H7 (cell line): ENCODE data around the gene ANAPC4. TPM values are rescaled to one million over a fixed set of nuclear protein-coding genes. Genes with fewer than 3 reads are reported as not detected.
A peak's percentile ranks its signal among the peaks of the same experiment; 100 is the strongest.

Source experiments
- DNase-seq: peaks from one replicate; pipeline ENCODE4 v3.0.0; 2012
- H3K27me3 ChIP-seq: 2 replicates; pipeline ENCODE4 v1.6.0; 2011; ENCODE audit warnings: mild to moderate bottlenecking, low read length; ENCODE audit not compliant: control insufficient read depth, insufficient read depth
- H3K36me3 ChIP-seq: replicated peaks from 2 replicates; pipeline ENCODE4 v1.5.1; 2011; ENCODE audit warnings: low read length; ENCODE audit not compliant: control insufficient read depth, insufficient read depth
- H3K4me3 ChIP-seq: 2 replicates; pipeline ENCODE4 v1.5.1; 2011; ENCODE audit warnings: low read depth, mild to moderate bottlenecking, control low read depth, low read length, moderate library complexity; ENCODE audit not compliant: insufficient read depth
- total RNA-seq: library from RNA; depleted of rRNA; stranded (reverse); fragments of >200 nt; shearing (Covaris generic); gene quantifications from 2 replicates; pipeline ENCODE4 v1.2.3, GENCODE V29; 2014

The ANAPC4 gene
- total RNA-seq, 1 experiment from 2014 or later, result 20.6 TPM

GRCh38 chr4:25439918-25440477, 62.9 kb downstream of the ANAPC4 start:
- Histone ChIP-seq H3K36me3 (no peaks in the 10 kb centered on the region), H3K27me3 (no peaks in the 10 kb centered on the region), H3K4me3 (no peak overlapping the region)
- DNase-seq, result peak; percentile 82

- H3K4me3 ChIP-seq, result no peak overlapping the region
- no peaks in the 10 kb centered on the region for H3K27me3 ChIP-seq
- no peak for DNase-seq
Measured at GRCh38 chr4:25440478-25441030, 63.5 kb downstream of the ANAPC4 start.

GRCh38 chr4:25441519-25442117, 64.6 kb downstream of the ANAPC4 start:
- H3K4me3 ChIP-seq, result no peak overlapping the region
- no peaks in the 10 kb centered on the region for H3K27me3 ChIP-seq
- peak; percentile 66 for DNase-seq
- no peaks in the 10 kb centered on the region for H3K36me3 ChIP-seq

More at GRCh38 chr4:25440478-25441030, 63.5 kb downstream of the ANAPC4 start:
- no peaks in the 10 kb centered on the region for H3K36me3 ChIP-seq

GRCh38 chr4:25442863-25443307, 65.8 kb downstream of the ANAPC4 start:
- Histone ChIP-seq H3K36me3 (no peaks in the 10 kb centered on the region), H3K4me3 (no peak overlapping the region), H3K27me3 (no peaks in the 10 kb centered on the region)
- DNase-seq, result no peak

GRCh38 chr4:25443851-25444250, 66.8 kb downstream of the ANAPC4 start:
- H3K4me3 ChIP-seq, result no peak overlapping the region
- H3K27me3 ChIP-seq, result no peaks in the 10 kb centered on the region
- DNase-seq, result no peak

GRCh38 chr4:25446611-25447010, 69.5 kb downstream of the ANAPC4 start:
- DNase-seq, result no peak
- Histone ChIP-seq H3K27me3 (no peaks in the 10 kb centered on the region), H3K36me3 (no peaks in the 10 kb centered on the region), H3K4me3 (no peak overlapping the region)

More at GRCh38 chr4:25443851-25444250, 66.8 kb downstream of the ANAPC4 start:
- no peaks in the 10 kb centered on the region for H3K36me3 ChIP-seq

- H3K27me3 ChIP-seq, result no peaks in the 10 kb centered on the region
- no peak for DNase-seq
- H3K4me3 ChIP-seq, result no peak overlapping the region
- no peaks in the 10 kb centered on the region for H3K36me3 ChIP-seq
Measured at GRCh38 chr4:25448379-25449109, 71.5 kb downstream of the ANAPC4 start.

GRCh38 chr4:25449270-25449669, 72.2 kb downstream of the ANAPC4 start:
- DNase-seq, result no peak
- Histone ChIP-seq H3K36me3 (no peaks in the 10 kb centered on the region), H3K4me3 (no peak overlapping the region), H3K27me3 (no peaks in the 10 kb centered on the region)

- no peaks in the 10 kb centered on the region for H3K27me3 ChIP-seq
- H3K4me3 ChIP-seq, result no peak overlapping the region
- no peak for DNase-seq
- H3K36me3 ChIP-seq, result no peaks in the 10 kb centered on the region
Measured at GRCh38 chr4:25449688-25450087, 72.6 kb downstream of the ANAPC4 start.

- H3K27me3 ChIP-seq, result no peaks in the 10 kb centered on the region
- no peak overlapping the region for H3K4me3 ChIP-seq
- no peaks in the 10 kb centered on the region for H3K36me3 ChIP-seq
- DNase-seq, result no peak
Measured at GRCh38 chr4:25450491-25450901, 73.4 kb downstream of the ANAPC4 start.

GRCh38 chr4:25451676-25452075, 74.6 kb downstream of the ANAPC4 start:
- H3K4me3 ChIP-seq, result no peak overlapping the region
- no peaks in the 10 kb centered on the region for H3K36me3 ChIP-seq
- no peak for DNase-seq
- H3K27me3 ChIP-seq, result no peaks in the 10 kb centered on the region

- Histone ChIP-seq H3K4me3 (no peak overlapping the region), H3K36me3 (no peaks in the 10 kb centered on the region)
- no peak for DNase-seq
Measured at GRCh38 chr4:25452081-25452480, 75.0 kb downstream of the ANAPC4 start.

GRCh38 chr4:25454476-25454875, 77.4 kb downstream of the ANAPC4 start:
- no peak overlapping the region for H3K4me3 ChIP-seq

More at GRCh38 chr4:25452081-25452480, 75.0 kb downstream of the ANAPC4 start:
- H3K27me3 ChIP-seq, result no peaks in the 10 kb centered on the region

GRCh38 chr4:25457053-25457715, 80.1 kb downstream of the ANAPC4 start:
- Histone ChIP-seq H3K4me3 (no peak overlapping the region), H3K27me3 (no peaks in the 10 kb centered on the region), H3K36me3 (no peaks in the 10 kb centered on the region)
- DNase-seq, result no peak

More at GRCh38 chr4:25454476-25454875, 77.4 kb downstream of the ANAPC4 start:
- no peak for DNase-seq
- Histone ChIP-seq H3K36me3 (no peaks in the 10 kb centered on the region), H3K27me3 (no peaks in the 10 kb centered on the region)
